Measurements from ENCODE around the gene SMIM38. TPM values are rescaled to one million over a fixed set of nuclear protein-coding genes. Genes with fewer than 3 reads are reported as not detected.

SMIM38 gene
- total and polyA plus RNA-seq, 4 donors: 0.03 to 1.7 (median 0.07) TPM

GRCh38 chr11:69113226-69113625 is 42.5 kb upstream of the SMIM38 start:
- Histone ChIP-seq H3K27ac (ENCODE audit: low read depth in 1 of 2, low read length in 2 of 2) (no peak overlapping the region), H3K4me3 (ENCODE audit: low read depth in 1 of 3, low read length in 3 of 3) (no peak overlapping the region), H3K9me3 (ENCODE audit: control insufficient read depth in 4 of 4, low read length in 3 of 4) (no peaks in the 10 kb centered on the region), H3K36me3 (ENCODE audit: control insufficient read depth in 4 of 4, insufficient read depth in 3 of 4, low read depth in 1 of 4, low read length in 3 of 4) (no peaks in the 10 kb centered on the region), H3K9ac (ENCODE audit: low read depth in 1 of 2, low read length in 2 of 2) (no peak overlapping the region), H3K27me3 (ENCODE audit: control insufficient read depth in 4 of 4, insufficient read depth in 4 of 4, low read length in 3 of 4) (no peaks in the 10 kb centered on the region), H3K4me1 (ENCODE audit: control insufficient read depth in 4 of 4, insufficient read depth in 4 of 4, low read length in 3 of 4) (peaks cover 0 to 10% (median 4%) of the 10 kb centered on the region in 4 donors)
- TF ChIP-seq CTCF (IDR thresholded peaks at IDR 0.05; ENCODE audit: low read depth, low read length, missing input control): no peak
- no peak for TF ChIP-seq RAD21 (IDR thresholded peaks at IDR 0.05)
- no peak for TF ChIP-seq TAF1 (conservative IDR thresholded peaks at IDR 0.05)
- no peak for TF ChIP-seq SP1 (IDR thresholded peaks at IDR 0.05)
- no peak for TF ChIP-seq JUND (IDR thresholded peaks at IDR 0.05)
- TF ChIP-seq HNF4A (conservative IDR thresholded peaks at IDR 0.05): no peak
- TF ChIP-seq EGR1 (IDR thresholded peaks at IDR 0.05; ENCODE audit: low read depth in 2 of 2): no peak
- TF ChIP-seq GABPA (IDR thresholded peaks at IDR 0.05 in 1 of 2, conservative IDR thresholded peaks at IDR 0.05 in 1 of 2): no peak
- no peak for TF ChIP-seq MAX (IDR thresholded peaks at IDR 0.05)
- DNase-seq (ENCODE audit: low spot score): no peak
- 90% methylated on average over 10 of the region's 10 CpGs for WGBS

GRCh38 chr11:69113646-69114340 is 41.9 kb upstream of the SMIM38 start:
- WGBS: 90% methylated on average over 22 of the region's 22 CpGs
- H3K27me3 ChIP-seq (ENCODE audit: control insufficient read depth in 4 of 4, insufficient read depth in 4 of 4, low read length in 3 of 4): no peaks in the 10 kb centered on the region
- H3K36me3 ChIP-seq (ENCODE audit: control insufficient read depth in 4 of 4, insufficient read depth in 3 of 4, low read depth in 1 of 4, low read length in 3 of 4): no peaks in the 10 kb centered on the region
- TF ChIP-seq TAF1 (conservative IDR thresholded peaks at IDR 0.05): no peak
- TF ChIP-seq JUND (IDR thresholded peaks at IDR 0.05): no peak
- no peak overlapping the region for H3K9ac ChIP-seq (ENCODE audit: low read depth in 1 of 2, low read length in 2 of 2)
- DNase-seq (ENCODE audit: low spot score): no peak
- H3K4me1 ChIP-seq (ENCODE audit: control insufficient read depth in 4 of 4, insufficient read depth in 4 of 4, low read length in 3 of 4): peaks cover 0 to 10% (median 4%) of the 10 kb centered on the region in 4 donors
- H3K4me3 ChIP-seq (ENCODE audit: low read depth in 1 of 3, low read length in 3 of 3): no peak overlapping the region
- no peaks in the 10 kb centered on the region for H3K9me3 ChIP-seq (ENCODE audit: control insufficient read depth in 4 of 4, low read length in 3 of 4)
- no peak overlapping the region for H3K27ac ChIP-seq (ENCODE audit: low read depth in 1 of 2, low read length in 2 of 2)

- peaks cover 0 to 10% (median 4%) of the 10 kb centered on the region in 4 donors for H3K4me1 ChIP-seq (ENCODE audit: control insufficient read depth in 4 of 4, insufficient read depth in 4 of 4, low read length in 3 of 4)
- no peaks in the 10 kb centered on the region for H3K27me3 ChIP-seq (ENCODE audit: control insufficient read depth in 4 of 4, insufficient read depth in 4 of 4, low read length in 3 of 4)
- peaks cover 0 to 4% (median 0%) of the 10 kb centered on the region in 4 donors for H3K9me3 ChIP-seq (ENCODE audit: control insufficient read depth in 4 of 4, low read length in 3 of 4)
- 91% methylated on average over 6 of the region's 6 CpGs for WGBS
- H3K36me3 ChIP-seq (ENCODE audit: control insufficient read depth in 4 of 4, insufficient read depth in 3 of 4, low read depth in 1 of 4, low read length in 3 of 4): no peaks in the 10 kb centered on the region
- H3K27ac ChIP-seq (ENCODE audit: low read depth in 1 of 2, low read length in 2 of 2): no peak overlapping the region
- H3K9ac ChIP-seq (ENCODE audit: low read depth in 1 of 2, low read length in 2 of 2): no peak overlapping the region
- DNase-seq (ENCODE audit: low spot score): no peak
- H3K4me3 ChIP-seq (ENCODE audit: low read depth in 1 of 3, low read length in 3 of 3): no peak overlapping the region
- no peak for TF ChIP-seq SP1 (IDR thresholded peaks at IDR 0.05)
- TF ChIP-seq NR2F2 (IDR thresholded peaks at IDR 0.05): no peak
- TF ChIP-seq CTCF (IDR thresholded peaks at IDR 0.05; ENCODE audit: low read depth, low read length, missing input control): no peak
- TF ChIP-seq MAX (IDR thresholded peaks at IDR 0.05): no peak
- no peak for TF ChIP-seq ZBTB33 (IDR thresholded peaks at IDR 0.05)
- no peak for TF ChIP-seq JUND (IDR thresholded peaks at IDR 0.05)
- TF ChIP-seq HNF4A (conservative IDR thresholded peaks at IDR 0.05): no peak
- no peak for TF ChIP-seq EGR1 (IDR thresholded peaks at IDR 0.05; ENCODE audit: low read depth in 2 of 2)
- TF ChIP-seq GABPA (IDR thresholded peaks at IDR 0.05 in 1 of 2, conservative IDR thresholded peaks at IDR 0.05 in 1 of 2): no peak
- no peak for TF ChIP-seq ATF3 (IDR thresholded peaks at IDR 0.05)
- TF ChIP-seq RXRA (IDR thresholded peaks at IDR 0.05): no peak
- no peak for TF ChIP-seq REST (IDR thresholded peaks at IDR 0.05)
- TF ChIP-seq FOXA2 (IDR thresholded peaks at IDR 0.05): no peak
Measured at GRCh38 chr11:69114362-69114761, 41.4 kb upstream of the SMIM38 start.
